HFF-Myc (cell line): ENCODE measurements around the gene BICC1.

Source experiments
- DNase-seq: peaks from one replicate; pipeline ENCODE4 v3.0.0-alpha.2; 2011; ENCODE audit warnings: low read depth; ENCODE audit errors: extremely low read depth
- H3K4me3 ChIP-seq: replicated peaks from 2 replicates; pipeline ENCODE4 v1.5.1; 2011; ENCODE audit warnings: low read depth, mild to moderate bottlenecking, control low read depth, low read length
- CTCF ChIP-seq: IDR thresholded peaks from 2 replicates; pipeline ENCODE4 v1.5.1; 2012; ENCODE audit warnings: mild to moderate bottlenecking, low read depth, low read length, control low read depth; ENCODE audit errors: missing control alignments

BICC1 gene

GRCh38 chr10:58840840-58841435, 328.3 kb downstream of the BICC1 start:
- no peak for DNase-seq
- H3K4me3 ChIP-seq = no peak overlapping the region
- no peak for TF ChIP-seq CTCF

- DNase-seq = no peak
- H3K4me3 ChIP-seq = no peak overlapping the region
- TF ChIP-seq CTCF = no peak
Measured at GRCh38 chr10:58842860-58843376, 330.2 kb downstream of the BICC1 start.

GRCh38 chr10:58843760-58844159, 331.1 kb downstream of the BICC1 start:
- no peak overlapping the region for H3K4me3 ChIP-seq
- no peak for TF ChIP-seq CTCF
- DNase-seq = no peak

GRCh38 chr10:58844680-58845079, 332.0 kb downstream of the BICC1 start:
- DNase-seq = no peak
- H3K4me3 ChIP-seq = no peak overlapping the region
- no peak for TF ChIP-seq CTCF

- no peak for TF ChIP-seq CTCF
- no peak overlapping the region for H3K4me3 ChIP-seq
- no peak for DNase-seq
Measured at GRCh38 chr10:58846856-58847255, 334.2 kb downstream of the BICC1 start.

GRCh38 chr10:58851606-58852005, 338.9 kb downstream of the BICC1 start:
- no peak for TF ChIP-seq CTCF
- H3K4me3 ChIP-seq = no peak overlapping the region
- no peak for DNase-seq

- no peak for DNase-seq
- TF ChIP-seq CTCF = no peak
- H3K4me3 ChIP-seq = no peak overlapping the region
Measured at GRCh38 chr10:58853668-58854067, 341.0 kb downstream of the BICC1 start.
